Skeletal muscle tissue (tissue), 4 donors: ENCODE data around the gene GRK4. TPM values are rescaled to one million over a fixed set of nuclear protein-coding genes. Genes with fewer than 3 reads are reported as not detected.
"Not testable (repeated sequence)": the region's sequence is repeated elsewhere in the genome, so short reads cannot be mapped to it uniquely, and the experiment has no call there.

Source experiments
- H3K27ac ChIP-seq: one replicate; pipeline ENCODE4 v1.7.0; 2013; ENCODE audit warnings: mild to moderate bottlenecking, low read depth, low read length, inconsistent platforms
- H3K27me3 ChIP-seq, 3 donors: one replicate each; pipeline ENCODE4 v1.7.0; 2013; ENCODE audit warnings: low read length in 3 of 3; ENCODE audit not compliant: control insufficient read depth in 3 of 3, insufficient read depth in 3 of 3
- H3K36me3 ChIP-seq, 3 donors: one replicate each; pipeline ENCODE4 v1.7.0; 2013; ENCODE audit warnings: low read length in 3 of 3; ENCODE audit not compliant: control insufficient read depth in 3 of 3, insufficient read depth in 3 of 3
- H3K4me1 ChIP-seq, 3 donors: one replicate each; pipeline ENCODE4 v1.7.0; 2013; ENCODE audit warnings: low read length in 3 of 3, mild to moderate bottlenecking in 3 of 3; ENCODE audit not compliant: control insufficient read depth in 3 of 3, insufficient read depth in 3 of 3
- H3K4me3 ChIP-seq, 3 donors: one replicate each; pipeline ENCODE4 v1.7.0; 2013; ENCODE audit warnings: low read length in 3 of 3
- H3K9ac ChIP-seq, 3 donors: one replicate each; pipeline ENCODE4 v1.7.0; 2013; ENCODE audit warnings: low read length in 3 of 3, mild to moderate bottlenecking in 3 of 3, moderate library complexity in 2 of 3, low read depth in 1 of 3
- H3K9me3 ChIP-seq, 3 donors: one replicate each; pipeline ENCODE4 v1.7.0; 2013; ENCODE audit warnings: low read length in 3 of 3; ENCODE audit not compliant: control insufficient read depth in 3 of 3
- total RNA-seq: library from RNA; depleted of rRNA; stranded (reverse); fragments of >200 nt; gene quantifications from one replicate; pipeline ENCODE4 v1.2.3, GENCODE V29; 2014
- donor health status: Osteomylitis.

The GRK4 gene
- total RNA-seq, 1 donor from 2014 or later, result 12.5 TPM

DNA sequence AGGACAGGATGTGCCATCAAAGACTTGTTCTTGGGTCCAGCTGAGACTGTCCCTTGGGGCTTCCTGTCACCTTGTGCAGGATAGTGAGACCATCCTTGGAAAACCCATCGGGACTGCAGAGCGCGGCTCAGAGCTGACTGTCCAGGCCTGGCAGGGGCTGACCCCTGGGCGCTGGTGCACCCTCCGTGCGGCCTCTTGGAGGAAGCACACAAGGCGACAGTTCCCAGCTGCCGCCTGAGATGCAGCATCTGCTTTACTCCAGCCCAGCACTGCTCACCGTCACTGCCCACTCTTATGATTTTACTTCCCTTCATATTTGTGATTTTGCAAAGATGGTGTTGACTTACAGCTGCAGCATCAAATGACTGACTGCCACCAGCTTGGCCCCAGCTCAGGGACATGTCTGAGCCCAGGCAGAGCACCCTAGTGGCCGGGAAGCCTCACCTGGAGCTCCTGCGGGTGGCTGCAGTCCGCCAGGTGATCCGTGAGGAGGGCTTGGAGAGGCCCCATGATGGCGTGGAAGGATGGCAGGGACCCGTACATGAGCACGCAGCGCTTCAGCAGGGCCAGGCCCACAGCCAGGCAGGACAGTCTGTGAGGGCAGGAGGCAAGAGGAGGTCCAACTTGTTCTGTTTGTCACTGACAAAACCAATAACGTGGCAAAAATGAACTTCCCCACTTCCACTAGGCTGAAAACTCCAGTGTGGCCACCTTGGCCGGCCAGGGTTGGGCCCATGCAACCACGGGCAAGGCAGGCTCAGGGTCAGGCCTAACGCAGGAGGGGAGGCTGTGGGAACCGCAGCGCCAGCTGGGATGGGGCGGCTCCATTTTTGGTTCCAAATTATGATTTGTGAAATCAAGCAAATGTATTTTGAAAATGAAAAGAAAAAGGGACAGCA lies 22.0 kb upstream of the GRK4 start:
- H3K36me3 ChIP-seq, result peaks cover 77 to 90% (median 85%) of the 10 kb centered on the region in 3 donors
- H3K9me3 ChIP-seq, result no peaks in the 10 kb centered on the region
- no peak overlapping the region for H3K4me3 ChIP-seq
- no peaks in the 10 kb centered on the region for H3K27me3 ChIP-seq
- H3K27ac ChIP-seq, result no peak overlapping the region
- H3K4me1 ChIP-seq, result peaks cover 13 to 14% (median 13%) of the 10 kb centered on the region in 3 donors
- no peak overlapping the region for H3K9ac ChIP-seq

DNA sequence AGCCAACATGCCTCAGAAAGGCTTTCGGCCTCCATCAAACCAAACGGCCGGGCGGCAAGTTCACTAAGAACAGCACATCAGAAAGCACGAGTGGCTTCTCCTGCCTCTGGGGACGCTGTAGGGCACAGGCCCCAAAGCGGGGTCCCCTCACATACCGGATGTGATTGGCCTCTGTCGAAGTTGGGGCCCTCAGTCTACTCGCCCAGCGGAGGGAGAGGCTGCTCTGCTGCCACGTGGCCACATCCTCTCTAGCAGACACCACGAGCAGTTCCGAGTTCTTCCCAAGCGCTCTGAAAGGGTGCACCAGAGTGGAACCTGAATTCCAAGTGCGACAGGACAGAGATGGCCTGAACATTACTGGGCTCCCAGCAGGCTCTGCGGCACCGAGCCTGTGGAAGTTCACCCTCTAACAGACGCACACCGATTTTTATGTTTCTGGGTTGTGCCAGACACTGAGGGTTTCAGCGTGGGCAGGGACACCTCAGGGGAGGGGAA lies 21.3 kb upstream of the GRK4 start:
- Histone ChIP-seq H3K4me1 (peaks cover 6 to 7% (median 6%) of the 10 kb centered on the region in 3 donors), H3K4me3 (no peak overlapping the region), H3K9ac (no peak overlapping the region), H3K9me3 (no peaks in the 10 kb centered on the region), H3K36me3 (peaks cover 84 to 95% (median 90%) of the 10 kb centered on the region in 3 donors), H3K27me3 (no peaks in the 10 kb centered on the region), H3K27ac (no peak overlapping the region)

DNA sequence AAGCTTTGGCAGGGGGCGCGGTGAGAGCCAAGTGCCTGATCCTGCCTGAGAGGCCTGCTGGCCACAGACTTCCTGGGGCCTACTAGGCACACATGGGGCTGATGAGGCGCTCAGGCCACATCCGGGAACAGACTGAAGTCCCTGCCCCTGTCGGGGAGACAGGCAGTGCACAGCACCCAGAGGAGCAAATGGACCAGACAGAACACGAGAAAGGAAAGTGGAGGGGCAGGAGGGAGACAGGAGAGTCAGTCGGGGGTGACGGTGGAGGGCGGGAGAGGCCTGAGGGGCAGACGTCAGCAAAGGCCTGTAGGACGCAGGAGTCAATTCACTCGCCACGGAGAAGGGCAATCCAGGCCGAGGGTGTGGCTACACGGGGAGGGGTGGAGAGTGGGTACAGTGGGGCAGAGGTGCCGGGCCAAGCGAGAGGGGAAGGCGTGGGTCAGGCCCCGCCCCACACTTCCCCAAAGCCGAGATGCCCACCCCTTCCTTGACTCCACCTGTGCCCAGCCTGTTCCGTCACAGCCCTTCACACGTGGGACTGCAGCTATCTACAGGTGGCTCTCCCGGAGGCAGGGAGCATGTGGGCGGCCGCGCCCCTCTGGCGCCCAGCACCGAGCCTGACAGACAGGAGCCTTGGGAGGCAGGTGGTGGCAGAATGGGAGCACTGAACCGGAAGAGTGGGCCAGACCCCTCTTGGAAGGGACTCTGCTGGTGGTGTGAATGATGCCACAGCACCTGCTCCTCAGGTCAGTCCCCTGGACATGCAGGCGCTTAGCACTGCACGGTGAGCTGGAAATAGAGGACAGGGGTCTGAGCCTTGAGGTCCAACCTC lies 20.6 kb upstream of the GRK4 start:
- no peak overlapping the region for H3K4me3 ChIP-seq
- H3K36me3 ChIP-seq, result peaks cover 86 to 97% (median 90%) of the 10 kb centered on the region in 3 donors
- no peaks in the 10 kb centered on the region for H3K9me3 ChIP-seq
- no peak overlapping the region for H3K27ac ChIP-seq
- no peak overlapping the region for H3K9ac ChIP-seq
- H3K27me3 ChIP-seq, result no peaks in the 10 kb centered on the region
- H3K4me1 ChIP-seq, result peaks cover 0 to under 1% (median 0%) of the 10 kb centered on the region in 3 donors

DNA sequence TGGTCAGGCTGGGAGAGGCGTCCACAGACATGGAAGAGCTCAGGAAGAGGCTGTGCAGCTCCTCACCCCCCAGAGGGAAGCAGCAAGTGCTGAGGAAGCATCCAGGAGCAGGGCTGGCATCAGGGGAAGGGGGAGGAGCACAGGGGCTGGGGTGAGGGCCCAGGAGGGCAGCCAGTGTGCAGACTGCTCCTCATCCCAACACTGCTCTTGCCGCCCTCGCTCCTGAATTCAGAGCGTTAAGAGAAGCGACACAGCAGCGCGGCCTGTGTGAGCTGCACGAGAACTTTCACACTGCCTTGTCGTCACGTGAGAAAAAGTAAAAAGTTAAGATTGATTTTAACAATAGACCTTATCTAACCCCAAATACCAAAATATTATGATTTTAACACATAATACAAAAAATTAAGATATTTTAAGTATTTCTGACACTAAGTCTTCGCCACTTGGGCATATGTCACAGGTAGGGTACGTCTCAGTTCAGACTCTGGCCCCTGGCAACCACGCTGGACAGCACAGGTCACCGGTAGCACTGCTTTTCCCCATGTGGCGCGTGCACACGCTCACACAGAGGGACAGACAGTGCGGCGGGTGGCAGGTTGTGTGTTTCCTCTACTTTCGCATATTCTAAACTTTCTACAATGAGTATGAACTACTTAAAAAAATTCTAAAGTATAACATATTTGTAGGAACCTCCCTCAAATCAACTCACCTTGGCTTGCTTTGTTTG lies 19.8 kb upstream of the GRK4 start:
- H3K9me3 ChIP-seq, result no peaks in the 10 kb centered on the region
- H3K27me3 ChIP-seq, result no peaks in the 10 kb centered on the region
- H3K4me3 ChIP-seq, result no peak overlapping the region
- no peak overlapping the region for H3K9ac ChIP-seq
- H3K27ac ChIP-seq, result no peak overlapping the region
- H3K36me3 ChIP-seq, result peaks cover 86 to 94% (median 90%) of the 10 kb centered on the region in 3 donors
- peaks cover 0 to 3% (median 0%) of the 10 kb centered on the region in 3 donors for H3K4me1 ChIP-seq

DNA sequence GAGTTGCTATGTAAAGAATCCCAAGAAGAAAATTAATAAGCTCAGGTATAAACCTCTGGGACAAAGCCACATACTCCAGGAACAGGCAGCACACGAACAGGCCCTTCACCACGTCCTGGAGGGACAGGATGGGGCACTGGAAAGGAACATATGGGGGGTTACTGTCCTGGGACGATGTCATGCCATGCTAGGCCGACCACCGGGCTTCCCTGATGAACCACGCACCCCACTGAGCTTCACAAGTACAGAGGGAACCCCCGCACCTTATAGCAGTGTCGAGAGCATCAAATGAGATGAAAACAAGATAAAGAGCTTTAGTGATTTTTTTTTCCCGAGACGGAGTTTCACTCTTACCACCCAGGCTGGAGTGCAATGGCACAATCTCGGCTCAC lies 19.3 kb upstream of the GRK4 start:
- H3K27me3 ChIP-seq, result no peaks in the 10 kb centered on the region
- no peak overlapping the region for H3K4me3 ChIP-seq
- H3K36me3 ChIP-seq, result peaks cover 85 to 93% (median 89%) of the 10 kb centered on the region in 3 donors
- H3K9me3 ChIP-seq, result no peaks in the 10 kb centered on the region
- H3K4me1 ChIP-seq, result peaks cover 0 to 3% (median 0%) of the 10 kb centered on the region in 3 donors
- no peak overlapping the region for H3K9ac ChIP-seq
- no peak overlapping the region for H3K27ac ChIP-seq

DNA sequence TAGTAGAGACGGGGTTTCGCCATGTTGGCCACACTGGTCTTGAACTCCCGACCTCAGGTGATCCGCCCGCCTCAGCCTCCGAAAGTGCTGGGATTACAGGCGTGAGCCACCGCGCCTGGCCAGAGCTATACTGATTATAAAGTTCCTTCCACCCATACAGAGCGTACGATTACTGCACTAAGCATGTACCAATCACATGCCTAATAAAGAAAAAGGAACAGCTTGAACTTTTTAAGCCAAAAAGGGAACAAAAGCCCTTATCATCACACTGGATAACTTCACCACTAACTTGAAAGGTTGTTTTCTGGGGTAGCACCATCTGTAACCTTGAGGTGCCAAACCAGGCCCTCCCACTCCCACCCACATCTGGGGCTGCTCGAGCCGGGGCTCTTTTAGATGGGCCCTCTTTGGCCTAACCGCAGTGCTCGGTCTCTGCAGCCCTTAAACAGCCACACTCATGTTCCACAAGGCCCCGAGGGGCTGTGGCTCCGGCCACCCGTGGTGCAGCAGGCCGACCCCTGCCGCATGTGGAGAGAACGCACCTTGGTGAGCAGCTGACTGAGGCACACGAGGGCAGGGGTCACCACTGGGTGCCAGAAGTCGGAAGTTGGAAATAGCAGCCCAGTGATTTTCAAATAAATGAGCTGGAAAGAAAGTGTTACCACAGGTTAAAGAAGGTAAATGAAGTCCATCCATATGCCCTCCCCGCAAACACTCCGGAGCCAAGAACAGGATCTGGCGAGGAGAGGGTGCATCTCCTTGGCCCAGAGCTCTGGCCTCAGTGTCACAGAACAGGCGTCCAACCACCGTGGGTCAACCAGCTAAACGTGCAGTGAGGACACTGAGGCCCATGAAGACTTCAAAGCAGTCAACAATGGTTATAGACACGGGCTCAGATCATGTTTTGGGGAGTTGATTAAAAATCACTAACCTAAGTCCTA lies 18.5 kb upstream of the GRK4 start:
- Histone ChIP-seq H3K27ac (no peak overlapping the region), H3K36me3 (peaks cover 85 to 93% (median 88%) of the 10 kb centered on the region in 3 donors), H3K27me3 (no peaks in the 10 kb centered on the region), H3K4me1 (peaks cover 0 to 3% (median 0%) of the 10 kb centered on the region in 3 donors), H3K9ac (no peak overlapping the region), H3K4me3 (no peak overlapping the region), H3K9me3 (no peaks in the 10 kb centered on the region)

DNA sequence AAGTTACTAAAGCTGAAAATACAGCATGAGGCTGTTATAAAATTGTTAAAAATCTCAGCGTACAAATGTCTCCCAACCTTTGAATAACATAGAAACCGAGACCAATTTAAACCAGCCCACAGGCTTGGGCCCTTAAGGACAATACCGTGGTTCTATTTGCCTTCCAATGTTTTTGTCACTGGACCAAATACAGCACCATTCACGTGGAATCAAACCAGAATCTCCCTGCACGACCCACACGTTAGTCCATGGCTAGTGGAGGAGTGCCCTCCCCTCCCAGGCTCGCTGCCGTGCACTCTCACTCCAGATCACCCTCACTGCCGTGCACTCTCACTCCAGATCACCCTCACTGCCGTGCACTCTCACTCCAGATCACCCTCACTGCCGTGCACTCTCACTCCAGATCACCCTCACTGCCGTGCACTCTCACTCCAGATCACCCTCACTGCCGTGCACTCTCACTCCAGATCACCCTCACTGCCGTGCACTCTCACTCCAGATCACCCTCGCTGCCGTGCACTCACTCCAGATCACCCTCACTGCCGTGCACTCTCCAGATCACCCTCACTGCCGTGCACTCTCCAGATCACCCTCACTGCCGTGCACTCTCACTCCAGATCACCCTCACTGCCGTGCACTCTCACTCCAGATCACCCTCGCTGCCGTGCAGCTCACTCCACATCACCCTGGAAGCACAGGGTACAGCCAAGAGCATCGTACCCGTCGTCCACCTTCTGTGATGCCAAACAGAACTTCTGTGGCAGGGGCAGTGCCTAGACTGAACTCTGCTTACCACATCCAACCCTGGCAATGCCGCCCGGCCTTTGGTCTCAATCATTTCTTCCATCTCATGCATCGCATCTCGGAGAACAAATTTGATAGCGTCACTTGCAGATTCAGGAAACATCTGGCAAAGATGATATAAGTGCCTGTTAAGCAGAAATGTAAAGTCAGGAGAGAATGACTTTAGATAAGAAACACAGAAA lies 17.5 kb upstream of the GRK4 start:
- not testable (repeated sequence) for H3K27ac ChIP-seq, H3K27me3 ChIP-seq, H3K4me1 ChIP-seq, H3K4me3 ChIP-seq, H3K9ac ChIP-seq, H3K9me3 ChIP-seq
- peaks cover 84 to 93% (median 85%) of the 10 kb centered on the region in 3 donors for H3K36me3 ChIP-seq

DNA sequence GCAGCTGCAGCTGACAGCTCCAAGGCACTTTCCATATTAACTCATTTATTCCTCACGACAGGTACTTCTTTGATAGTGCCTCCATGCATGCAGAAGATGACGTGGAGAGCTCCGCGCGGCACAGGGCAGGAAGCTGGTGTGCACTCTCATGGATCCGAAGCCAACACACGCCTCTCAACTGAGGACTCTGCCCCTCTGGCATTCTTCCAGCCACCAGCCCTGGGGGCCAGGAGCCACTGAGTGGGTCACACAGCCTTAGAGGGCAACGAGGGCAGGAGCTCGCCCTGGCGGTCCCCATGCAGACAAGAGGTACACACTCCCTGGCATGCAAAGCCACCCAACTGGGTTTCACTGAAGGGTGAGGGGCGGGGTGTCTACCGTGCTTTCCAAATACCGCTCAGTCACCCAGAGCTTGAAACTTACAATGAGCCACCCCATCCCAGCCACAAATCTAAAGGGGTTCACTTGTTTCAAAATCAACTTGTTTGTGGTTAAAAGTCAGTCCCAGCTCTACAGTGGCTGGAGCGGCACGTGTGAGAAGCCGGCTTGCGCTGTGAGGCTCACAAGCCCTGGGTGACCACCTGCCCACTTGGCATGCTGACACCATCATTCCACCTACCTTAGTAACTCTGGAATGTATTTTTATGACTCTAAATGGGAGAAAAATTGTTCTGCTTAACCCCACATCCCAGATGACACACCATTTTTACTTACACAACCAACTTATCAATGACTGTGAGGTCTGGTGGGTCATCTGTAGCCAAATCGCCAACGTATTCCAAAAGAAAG lies 16.4 kb upstream of the GRK4 start:
- peaks cover 0 to 3% (median 0%) of the 10 kb centered on the region in 3 donors for H3K4me1 ChIP-seq
- peaks cover 83 to 91% (median 84%) of the 10 kb centered on the region in 3 donors for H3K36me3 ChIP-seq
- no peaks in the 10 kb centered on the region for H3K9me3 ChIP-seq
- H3K27ac ChIP-seq, result no peak overlapping the region
- no peak overlapping the region for H3K9ac ChIP-seq
- no peak overlapping the region for H3K4me3 ChIP-seq
- H3K27me3 ChIP-seq, result no peaks in the 10 kb centered on the region
